GM19035 (cell line): ENCODE measurements around the gene DCUN1D3.
"Not testable (repeated sequence)": the region's sequence is repeated elsewhere in the genome, so short reads cannot be mapped to it uniquely, and the experiment has no call there.

Experiments
- ATAC-seq: cut with Tn5 transposase; IDR thresholded peaks from one replicate; pipeline ENCODE4 v1.9.1; 2021; ENCODE audit not compliant: unreplicated experiment

Gene DCUN1D3

DNA sequence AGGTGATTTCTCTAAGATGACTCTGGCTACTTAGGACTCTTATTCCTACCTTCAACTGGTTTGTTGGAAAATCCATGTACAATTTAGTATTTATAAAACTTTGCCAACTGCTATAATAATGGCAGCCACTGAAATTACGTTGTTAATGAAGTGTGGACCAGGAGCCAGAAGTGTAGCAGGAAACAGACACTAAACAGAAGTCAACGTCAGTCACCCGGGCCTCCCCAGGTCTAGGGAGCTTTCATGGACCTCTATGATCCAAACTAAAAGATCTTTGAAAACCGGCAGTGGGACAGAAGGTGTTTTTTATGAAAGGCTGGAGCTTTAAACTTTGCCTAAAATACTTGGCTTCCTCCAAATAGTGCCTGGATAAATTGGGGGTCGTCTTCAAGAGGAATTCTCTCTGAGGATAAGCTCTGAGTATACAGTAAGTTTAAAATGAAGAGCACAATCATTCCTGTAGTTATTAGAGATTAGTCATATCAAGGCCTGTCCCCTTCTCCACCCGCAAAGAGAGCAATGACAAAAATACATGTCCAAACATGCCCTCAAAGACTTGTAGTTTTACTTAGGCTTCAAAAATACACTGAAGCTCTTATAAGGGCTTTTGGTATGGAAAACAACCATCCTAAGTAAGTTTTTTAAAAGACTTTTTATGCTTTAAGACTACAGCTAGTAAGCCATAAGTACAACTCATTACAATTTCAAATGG is 34.6 kb downstream of the DCUN1D3 start:
- ATAC-seq: peak; percentile 77

- ATAC-seq: not testable (repeated sequence)
Observed at GRCh38 chr16:20864376-20864775, 35.8 kb downstream of the DCUN1D3 start.

DNA sequence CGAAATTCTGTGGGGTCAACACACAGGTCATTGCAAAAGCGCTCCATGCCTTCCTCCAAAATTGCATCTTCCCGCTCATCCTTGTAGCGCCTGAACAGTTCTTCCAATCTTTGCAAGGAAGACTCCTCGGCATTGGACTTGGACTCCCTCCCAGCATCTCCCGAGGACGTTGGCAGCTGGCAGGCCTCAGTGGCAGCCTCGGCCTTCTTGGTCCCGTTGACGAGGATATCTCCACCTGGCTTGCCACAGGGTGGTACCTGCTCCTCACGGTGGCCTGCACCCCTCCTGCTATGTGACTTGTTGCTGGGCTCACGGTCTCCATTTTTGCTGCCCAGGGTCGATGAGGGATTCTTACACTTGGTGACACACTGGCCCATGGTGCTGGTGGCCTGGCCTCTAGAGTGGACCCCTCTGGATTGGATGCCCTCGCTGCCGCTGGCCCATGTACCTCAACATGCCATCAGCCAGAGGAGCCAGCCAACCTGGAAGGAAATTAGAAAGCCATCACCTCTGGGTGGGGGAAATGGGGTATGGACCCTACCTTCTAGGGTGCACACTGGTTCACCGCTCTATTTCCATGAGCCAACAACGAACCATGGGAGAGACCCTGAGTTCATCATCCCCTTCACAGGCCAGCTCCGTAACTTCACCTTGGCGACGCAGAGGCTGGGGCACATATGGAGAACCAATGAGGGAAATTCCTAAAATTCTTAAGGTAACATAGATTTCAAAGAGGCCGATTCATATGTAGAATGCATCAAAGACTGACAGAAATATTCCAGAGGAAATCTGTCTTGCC is 37.8 kb downstream of the DCUN1D3 start:
- ATAC-seq: no peak

GRCh38 chr16:20860995-20861394 is 39.2 kb downstream of the DCUN1D3 start:
- not testable (repeated sequence) for ATAC-seq

DNA sequence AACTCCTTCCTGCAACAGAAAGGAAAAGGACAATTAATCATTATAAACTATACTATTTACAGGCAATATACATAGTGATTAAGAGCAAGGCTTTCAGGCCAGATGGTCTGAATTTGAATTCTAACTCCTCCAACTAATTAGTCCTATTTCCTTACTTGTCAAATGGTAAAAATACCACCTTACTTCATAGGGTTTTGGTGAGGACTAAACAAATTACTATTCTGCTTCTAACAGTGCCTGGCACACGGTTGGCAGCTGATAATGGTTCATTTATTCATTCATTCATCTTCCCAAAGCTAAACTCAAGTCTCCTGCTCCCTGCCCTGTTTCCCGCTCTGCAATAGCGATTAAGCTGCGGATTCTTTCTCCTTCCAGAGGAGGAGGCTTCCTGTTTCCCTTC is 39.8 kb downstream of the DCUN1D3 start:
- ATAC-seq: no peak

GRCh38 chr16:20859699-20860098 is 40.5 kb downstream of the DCUN1D3 start:
- no peak for ATAC-seq

- no peak for ATAC-seq
Observed at GRCh38 chr16:20859229-20859628, 40.9 kb downstream of the DCUN1D3 start.

GRCh38 chr16:20857281-20857680 is 42.9 kb downstream of the DCUN1D3 start:
- ATAC-seq: no peak

DNA sequence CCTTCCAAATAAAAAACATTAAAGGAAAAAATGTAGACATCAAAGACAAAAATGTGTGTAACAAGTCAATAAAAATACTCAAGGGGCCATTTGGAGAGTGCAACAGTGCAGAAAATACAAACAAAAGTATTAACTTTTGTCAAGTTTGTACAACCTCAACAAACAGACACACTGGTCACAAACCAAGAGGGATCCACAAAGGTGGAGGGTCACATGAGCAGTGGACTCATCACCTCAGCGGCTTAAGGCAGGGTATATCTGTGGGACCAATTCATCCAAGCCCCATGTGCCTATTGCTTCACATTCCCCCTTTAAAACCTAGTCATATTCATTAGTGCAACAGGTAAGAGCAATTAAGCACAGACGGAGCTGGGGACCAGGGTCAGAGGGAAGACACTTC is 45.2 kb downstream of the DCUN1D3 start:
- no peak for ATAC-seq

GRCh38 chr16:20853981-20854620 is 46.1 kb downstream of the DCUN1D3 start:
- ATAC-seq: no peak

- ATAC-seq: no peak
Observed at GRCh38 chr16:20853143-20853542, 47.0 kb downstream of the DCUN1D3 start.

GRCh38 chr16:20851601-20852000 is 48.6 kb downstream of the DCUN1D3 start:
- no peak for ATAC-seq

GRCh38 chr16:20850981-20851380 is 49.2 kb downstream of the DCUN1D3 start:
- ATAC-seq: no peak

GRCh38 chr16:20849589-20850390 is 50.4 kb downstream of the DCUN1D3 start:
- ATAC-seq: no peak

GRCh38 chr16:20847550-20847949 is 52.6 kb downstream of the DCUN1D3 start:
- ATAC-seq: no peak

- no peak for ATAC-seq
Observed at GRCh38 chr16:20846551-20846950, 53.6 kb downstream of the DCUN1D3 start.

DNA sequence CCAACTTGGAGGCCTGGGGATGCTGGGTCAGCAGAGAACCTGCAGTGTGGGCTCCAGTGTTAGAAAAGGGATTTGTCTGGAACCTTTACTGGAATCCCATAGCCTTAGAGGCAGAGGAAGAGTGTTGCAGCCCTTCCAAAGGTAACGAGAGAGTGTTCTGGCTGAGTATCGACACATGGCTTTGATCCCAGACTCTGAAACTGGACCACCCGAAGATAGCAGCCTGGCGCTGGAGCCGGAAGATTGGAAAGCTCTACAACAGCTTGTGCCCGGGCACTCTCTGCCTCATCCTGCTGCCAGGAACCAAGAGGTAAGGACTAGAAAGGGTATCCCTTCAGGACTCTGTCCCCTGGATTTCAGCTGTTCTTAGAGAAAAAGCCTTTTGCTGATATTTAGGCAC is 54.1 kb downstream of the DCUN1D3 start:
- no peak for ATAC-seq

DNA sequence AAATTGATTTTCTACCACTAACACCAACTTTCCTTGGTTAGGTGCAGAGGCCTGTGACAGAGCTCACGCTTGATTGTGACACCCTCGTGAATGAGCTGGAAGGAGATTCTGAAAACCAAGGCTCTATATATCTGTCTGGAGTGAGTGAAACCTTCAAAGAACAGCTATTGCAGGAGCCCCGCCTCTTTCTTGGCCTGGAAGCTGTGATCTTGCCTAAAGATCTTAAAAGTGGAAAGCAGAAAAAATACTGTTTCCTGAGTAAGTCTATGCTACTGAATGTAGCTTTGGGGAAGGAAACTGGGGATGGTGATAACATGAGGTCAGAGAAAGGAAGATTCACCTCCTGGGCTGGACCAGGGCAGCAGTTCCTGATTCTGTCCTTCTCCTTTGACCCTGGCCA is 55.6 kb downstream of the DCUN1D3 start:
- ATAC-seq: no peak

DNA sequence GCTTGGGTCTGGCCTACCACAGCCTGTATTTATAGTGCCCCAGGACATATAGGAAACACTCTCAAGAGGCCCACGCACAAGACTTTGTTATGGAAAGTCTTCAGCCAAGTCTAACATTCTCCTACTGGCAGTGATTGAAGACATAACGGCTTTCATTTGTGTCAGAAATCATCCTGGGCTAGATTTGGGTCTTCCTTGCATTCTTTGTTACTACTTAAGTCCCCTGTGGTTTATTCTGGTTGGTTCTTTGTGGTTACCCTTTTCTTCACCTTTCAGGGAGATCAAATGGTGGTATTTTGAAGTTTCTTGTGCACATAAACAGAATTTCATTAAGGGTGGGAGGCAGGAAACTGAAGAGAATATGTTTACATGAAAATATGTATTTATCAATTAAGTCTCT is 56.1 kb downstream of the DCUN1D3 start:
- ATAC-seq: no peak

- no peak for ATAC-seq
Observed at GRCh38 chr16:20839504-20839903, 60.7 kb downstream of the DCUN1D3 start.

DNA sequence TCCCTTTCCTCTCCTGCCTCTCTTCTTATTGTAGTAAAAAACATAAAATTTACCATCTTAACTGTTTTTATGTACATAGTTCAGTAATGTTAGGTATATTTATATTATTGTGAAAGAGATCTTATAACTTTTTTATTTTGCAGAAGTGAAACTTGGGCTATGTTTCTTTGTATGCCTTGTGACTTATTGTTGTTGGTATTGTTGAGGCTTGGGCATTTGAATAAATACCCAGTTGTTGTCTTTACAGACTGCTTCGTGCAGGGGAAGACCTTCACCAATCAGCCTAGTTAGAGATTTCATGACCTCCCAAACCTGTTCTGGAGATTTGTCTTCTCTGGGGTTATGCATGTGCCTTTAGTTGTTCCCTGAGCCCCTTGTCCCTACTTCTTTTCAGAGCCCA is 61.9 kb downstream of the DCUN1D3 start:
- no peak for ATAC-seq
